Peyer's patch (tissue), 4 donors: ENCODE results near the gene CCK. TPM values are rescaled to one million over a fixed set of nuclear protein-coding genes. Genes with fewer than 3 reads are reported as not detected.

Experiments
- DNase-seq, 3 donors: peaks; one replicate each; pipeline ENCODE4 v3.0.0-alpha.2; 2017 to 2019
- H3K27ac ChIP-seq, 4 donors: fragments of 200-600 bp; sonication (generic); one replicate each; pipeline ENCODE4 v1.5.1; 2016 to 2019
- H3K27me3 ChIP-seq, 2 donors: fragments of 200-600 bp; sonication (generic); one replicate each; pipeline ENCODE4 v1.5.1; 2019
- H3K36me3 ChIP-seq, 3 donors: fragments of 200-600 bp; sonication (generic); one replicate each; pipeline ENCODE4 v1.5.1; 2016 to 2019
- H3K4me1 ChIP-seq, 4 donors: fragments of 200-600 bp; sonication (generic); one replicate each; pipeline ENCODE4 v1.5.1; 2016 to 2019
- H3K4me3 ChIP-seq, 4 donors: fragments of 200-600 bp; sonication (generic); 1 replicate in 3 of 4; 2 replicates in 1 of 4; pipeline ENCODE4 v1.5.1; 2016 to 2019; ENCODE audit warnings: mild to moderate bottlenecking in 1 of 4
- H3K9me3 ChIP-seq, 4 donors: fragments of 200-600 bp; sonication (generic); one replicate each; pipeline ENCODE4 v1.5.1; 2016 to 2019; ENCODE audit warnings: mild to moderate bottlenecking in 1 of 4
- POLR2A ChIP-seq, 2 donors: fragments of 450-650 bp; IDR thresholded peaks; one replicate each; pipeline ENCODE4 v1.5.1; 2017; ENCODE audit warnings: antibody characterized with exemption in 2 of 2, mild to moderate bottlenecking in 2 of 2, moderate library complexity in 2 of 2
- total RNA-seq, 4 donors: library from RNA; depleted of rRNA; stranded (reverse); fragments of >200 nt; gene quantifications; one replicate each; pipeline ENCODE4 v1.1.0, GENCODE V29; 2016
- TF ChIP-seq, protein P1 (sequence below), 6 experiments: fragments of 450-650 bp in 4 of 6; fragments of 200-600 bp in 2 of 6; sonication (generic) in 1 of 6; IDR thresholded peaks; one replicate each; pipeline ENCODE4 v1.5.1; 2017 to 2019; ENCODE audit warnings: antibody characterized with exemption in 6 of 6, mild to moderate bottlenecking in 3 of 6, moderate library complexity in 1 of 6

Gene CCK, protein sequence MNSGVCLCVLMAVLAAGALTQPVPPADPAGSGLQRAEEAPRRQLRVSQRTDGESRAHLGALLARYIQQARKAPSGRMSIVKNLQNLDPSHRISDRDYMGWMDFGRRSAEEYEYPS
- total RNA-seq = 1 to 10 TPM in 1 of 4 donors, not detected in 3; 3.5 TPM

- no peaks in the 10 kb centered on the region for H3K36me3 ChIP-seq
- H3K9me3 ChIP-seq = no peaks in the 10 kb centered on the region
- no peak within 1 kb of the TSS for H3K27ac ChIP-seq
- peaks cover 0 to 22% of the 10 kb centered on the region in 2 donors for H3K27me3 ChIP-seq
- no peak for DNase-seq
- peaks cover 0 to 19% (median 0%) of the 10 kb centered on the region in 4 donors for H3K4me1 ChIP-seq
- TF ChIP-seq, protein P1, sequence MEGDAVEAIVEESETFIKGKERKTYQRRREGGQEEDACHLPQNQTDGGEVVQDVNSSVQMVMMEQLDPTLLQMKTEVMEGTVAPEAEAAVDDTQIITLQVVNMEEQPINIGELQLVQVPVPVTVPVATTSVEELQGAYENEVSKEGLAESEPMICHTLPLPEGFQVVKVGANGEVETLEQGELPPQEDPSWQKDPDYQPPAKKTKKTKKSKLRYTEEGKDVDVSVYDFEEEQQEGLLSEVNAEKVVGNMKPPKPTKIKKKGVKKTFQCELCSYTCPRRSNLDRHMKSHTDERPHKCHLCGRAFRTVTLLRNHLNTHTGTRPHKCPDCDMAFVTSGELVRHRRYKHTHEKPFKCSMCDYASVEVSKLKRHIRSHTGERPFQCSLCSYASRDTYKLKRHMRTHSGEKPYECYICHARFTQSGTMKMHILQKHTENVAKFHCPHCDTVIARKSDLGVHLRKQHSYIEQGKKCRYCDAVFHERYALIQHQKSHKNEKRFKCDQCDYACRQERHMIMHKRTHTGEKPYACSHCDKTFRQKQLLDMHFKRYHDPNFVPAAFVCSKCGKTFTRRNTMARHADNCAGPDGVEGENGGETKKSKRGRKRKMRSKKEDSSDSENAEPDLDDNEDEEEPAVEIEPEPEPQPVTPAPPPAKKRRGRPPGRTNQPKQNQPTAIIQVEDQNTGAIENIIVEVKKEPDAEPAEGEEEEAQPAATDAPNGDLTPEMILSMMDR (IDR thresholded peaks at IDR 0.05) = no peak
- no peak for TF ChIP-seq POLR2A (IDR thresholded peaks at IDR 0.05)
- H3K4me3 ChIP-seq = no peak within 1 kb of the TSS
Measured at GRCh38 chr3:42266085-42266484, at the start of gene CCK. Gene CCK, minus strand, starts transcription at chr3:42266185. Its CDS starts 2,555 bp downstream, at chr3:42263630.

- no peak for DNase-seq
- no peak overlapping the region for H3K4me3 ChIP-seq
- TF ChIP-seq POLR2A (IDR thresholded peaks at IDR 0.05) = no peak
- TF ChIP-seq, protein P1 (IDR thresholded peaks at IDR 0.05) = no peak
- H3K36me3 ChIP-seq = no peaks in the 10 kb centered on the region
- H3K27ac ChIP-seq = no peak overlapping the region
- H3K4me1 ChIP-seq = no peaks in the 10 kb centered on the region
- H3K27me3 ChIP-seq = no peaks in the 10 kb centered on the region
- H3K9me3 ChIP-seq = peaks cover 0 to 7% (median 0%) of the 10 kb centered on the region in 4 donors
Measured at GRCh38 chr3:42314411-42314810, 48.4 kb upstream of the CCK start.

- Histone ChIP-seq H3K9me3 (no peaks in the 10 kb centered on the region), H3K27me3 (no peaks in the 10 kb centered on the region), H3K4me1 (no peaks in the 10 kb centered on the region), H3K4me3 (no peak overlapping the region), H3K36me3 (no peaks in the 10 kb centered on the region), H3K27ac (no peak overlapping the region)
- TF ChIP-seq POLR2A (IDR thresholded peaks at IDR 0.05) = no peak
- TF ChIP-seq, protein P1 (IDR thresholded peaks at IDR 0.05) = no peak
- DNase-seq = no peak
Measured at GRCh38 chr3:42308651-42309050, 42.7 kb upstream of the CCK start.

GRCh38 chr3:42306499-42306898 lies 40.5 kb upstream of the CCK start:
- Histone ChIP-seq H3K36me3 (no peaks in the 10 kb centered on the region), H3K27ac (no peak overlapping the region), H3K9me3 (no peaks in the 10 kb centered on the region), H3K27me3 (no peaks in the 10 kb centered on the region), H3K4me1 (no peaks in the 10 kb centered on the region), H3K4me3 (no peak overlapping the region)
- no peak for TF ChIP-seq POLR2A (IDR thresholded peaks at IDR 0.05)
- TF ChIP-seq, protein P1 (IDR thresholded peaks at IDR 0.05) = no peak
- no peak for DNase-seq

- Histone ChIP-seq H3K4me3 (no peak overlapping the region), H3K4me1 (no peaks in the 10 kb centered on the region), H3K27me3 (no peaks in the 10 kb centered on the region), H3K36me3 (no peaks in the 10 kb centered on the region), H3K27ac (no peak overlapping the region), H3K9me3 (no peaks in the 10 kb centered on the region)
- TF ChIP-seq POLR2A (IDR thresholded peaks at IDR 0.05) = no peak
- TF ChIP-seq, protein P1 (IDR thresholded peaks at IDR 0.05) = no peak
- peak in 1 of 3 donors; percentile 34 for DNase-seq
Measured at GRCh38 chr3:42302924-42303634, 37.1 kb upstream of the CCK start.
